ENCODE results near the gene LPCAT1. TPM values are rescaled to one million over a fixed set of nuclear protein-coding genes. Genes with fewer than 3 reads are reported as not detected.

Gene LPCAT1
- total and polyA plus RNA-seq, 2 of the 13 experiments (the other 11 are each of a cell fraction or from before 2014, with no cell fraction given), result 29.8 to 90.6 TPM

GRCh38 chr5:1541702-1542400 lies 18.1 kb upstream of the LPCAT1 start:
- H3K79me2 ChIP-seq (ENCODE audit: insufficient read depth, low read length), result no peaks in the 10 kb centered on the region
- in situ Hi-C loops (cut with HindIII; ENCODE audit: extremely low pct_ligation_motif_present, low pct_unique_long_range_greater_than_20kb), result no loop called here
- no peaks in the 10 kb centered on the region for H3K9me3 ChIP-seq (ENCODE audit: low read length)
- no peaks in the 10 kb centered on the region for H4K20me1 ChIP-seq (ENCODE audit: insufficient read depth, low read length)
- ChIA-PET CTCF (ENCODE audit: low intra/inter-chr PET ratio, low total read pairs) (no interaction called here), POLR2A (interaction anchor here (1.3 kb wide), 1 partner anchor 13 kb away, joined by 5 read pairs; no protein-coding TSS in a partner anchor)
- H3K36me3 ChIP-seq (replicated peaks in 1 of 2; ENCODE audit: control insufficient read depth in 1 of 2, insufficient read depth in 2 of 2, low read length in 2 of 2), result no peaks in the 10 kb centered on the region
- no peak overlapping the region for H3K27ac ChIP-seq (ENCODE audit: extremely low read length, insufficient read depth, low read length)
- FAIRE-seq, result no peak
- DNase-seq (ENCODE audit: low spot score), result no peak
- no TSS peak for BruUV-seq (replicated peaks)
- ATAC-seq, result no peak
- H3K4me2 ChIP-seq (ENCODE audit: low read depth, low read length), result no peak overlapping the region
- 44% methylated on average over 10 of the region's 10 CpGs for WGBS (ENCODE audit: low lambda C conversion rate)
- no peak overlapping the region for H2AFZ ChIP-seq (ENCODE audit: low read length)
- no peak for TF ChIP-seq HOXA7 (CRISPR knock-in tag; IDR thresholded peaks at IDR 0.05)
- no peak for TF ChIP-seq ZNF367 (CRISPR knock-in tag; IDR thresholded peaks at IDR 0.05; ENCODE audit: borderline replicate concordance)
- no peak for TF ChIP-seq ZNF512 (CRISPR knock-in tag; IDR thresholded peaks at IDR 0.05)
- TF ChIP-seq ZSCAN31 (CRISPR knock-in tag; IDR thresholded peaks at IDR 0.05; ENCODE audit: low read depth), result no peak
- no peak for TF ChIP-seq POLR2AphosphoS5 (IDR thresholded peaks at IDR 0.05; ENCODE audit: low read depth, low read length)
- intact Hi-C loops (cut with micrococcal nuclease; ENCODE audit: unreplicated experiment), result no loop called here
- H3K27me3 ChIP-seq (ENCODE audit: control insufficient read depth in 1 of 2, insufficient read depth in 2 of 2, low read length in 2 of 2), result no peaks in the 10 kb centered on the region
- H3K9ac ChIP-seq (ENCODE audit: insufficient read depth, low read depth, low read length), result no peak overlapping the region
- peaks cover 35% of the 10 kb centered on the region for H3K4me1 ChIP-seq (ENCODE audit: insufficient read depth, low read length)
- no peak overlapping the region for H3K4me3 ChIP-seq (replicated peaks in 1 of 3; ENCODE audit: insufficient read depth in 1 of 3, low read depth in 2 of 3, low read length in 3 of 3)

Data from HepG2 (cell line).